G401 (cell line): Measurements from ENCODE around the gene ANGPT4. TPM values are rescaled to one million over a fixed set of nuclear protein-coding genes. Genes with fewer than 3 reads are reported as not detected.

Experiments used
- DNase-seq: peaks from one replicate; pipeline ENCODE4 v3.0.0-alpha.2; 2015; ENCODE audit warnings: low spot score
- in situ Hi-C: cut with HindIII; loops from 2 replicates; pipeline ENCODE4 v1.10.0; 2016; ENCODE audit warnings: low sequenced_read_pairs, mixed read lengths
- total RNA-seq: library from RNA; depleted of rRNA; stranded (reverse); fragments of >200 nt; shearing (Covaris generic); gene quantifications from 2 replicates; pipeline ENCODE4 v1.2.3, GENCODE V29; 2014; rRNA removed

Gene ANGPT4
- total RNA-seq, 1 experiment from 2014 or later, result not detected

GRCh38 chr20:821046-821730 lies 94.9 kb downstream of the ANGPT4 start:
- in situ Hi-C loops, result no loop called here

GRCh38 chr20:820323-820953 lies 95.7 kb downstream of the ANGPT4 start:
- DNase-seq, result no peak
- in situ Hi-C loops, result no loop called here

More at GRCh38 chr20:821046-821730, 94.9 kb downstream of the ANGPT4 start:
- no peak for DNase-seq

Other genes starting within 250 kb of the ANGPT4 start
- not detected in 2 replicates for gene SCRT2, start 240.5 kb downstream of the ANGPT4 start, total RNA-seq
- 0.06 TPM in 1 of 2 replicates, not detected in the other for gene SLC52A3, start 147.8 kb downstream of the ANGPT4 start, total RNA-seq
- gene FAM110A, start 82.6 kb downstream of the ANGPT4 start, total RNA-seq, result 8.1 and 9.5 TPM in 2 replicates
- not detected in 2 replicates for gene RSPO4, start 86.0 kb upstream of the ANGPT4 start, total RNA-seq
- 84.9 and 95.9 TPM in 2 replicates for gene PSMF1, start 202.3 kb upstream of the ANGPT4 start, total RNA-seq